ENCODE results near the gene ELP2.
"Not testable (repeated sequence)": the region's sequence is repeated elsewhere in the genome, so short reads cannot be mapped to it uniquely, and the experiment has no call there.

ELP2 gene

GRCh38 chr18:36108196-36108595 is 21.5 kb upstream of the ELP2 start:
- TF ChIP-seq CTCF (IDR thresholded peaks at IDR 0.05; ENCODE audit: borderline replicate concordance, insufficient read depth, low read depth, low read length), result no peak
- no peak overlapping the region for H3K4me3 ChIP-seq (ENCODE audit: low read depth, low read length)

GRCh38 chr18:36108601-36109000 is 21.1 kb upstream of the ELP2 start:
- H3K4me3 ChIP-seq (ENCODE audit: low read depth, low read length), result no peak overlapping the region
- TF ChIP-seq CTCF (IDR thresholded peaks at IDR 0.05; ENCODE audit: borderline replicate concordance, insufficient read depth, low read depth, low read length), result no peak

- no peak for TF ChIP-seq CTCF (IDR thresholded peaks at IDR 0.05; ENCODE audit: borderline replicate concordance, insufficient read depth, low read depth, low read length)
- H3K4me3 ChIP-seq (ENCODE audit: low read depth, low read length), result no peak overlapping the region
Observed at GRCh38 chr18:36109737-36110136, 20.0 kb upstream of the ELP2 start.

GRCh38 chr18:36112302-36112701 is 17.4 kb upstream of the ELP2 start:
- H3K4me3 ChIP-seq (ENCODE audit: low read depth, low read length), result no peak overlapping the region
- TF ChIP-seq CTCF (IDR thresholded peaks at IDR 0.05; ENCODE audit: borderline replicate concordance, insufficient read depth, low read depth, low read length), result no peak

GRCh38 chr18:36114251-36114650 is 15.4 kb upstream of the ELP2 start:
- TF ChIP-seq CTCF (IDR thresholded peaks at IDR 0.05; ENCODE audit: borderline replicate concordance, insufficient read depth, low read depth, low read length), result no peak
- no peak overlapping the region for H3K4me3 ChIP-seq (ENCODE audit: low read depth, low read length)

- H3K4me3 ChIP-seq (ENCODE audit: low read depth, low read length), result no peak overlapping the region
- no peak for TF ChIP-seq CTCF (IDR thresholded peaks at IDR 0.05; ENCODE audit: borderline replicate concordance, insufficient read depth, low read depth, low read length)
Observed at GRCh38 chr18:36114738-36115137, 15.0 kb upstream of the ELP2 start.

- not testable (repeated sequence) for H3K4me3 ChIP-seq (ENCODE audit: low read depth, low read length)
Observed at GRCh38 chr18:36116771-36117170, 12.9 kb upstream of the ELP2 start.

- TF ChIP-seq CTCF (IDR thresholded peaks at IDR 0.05; ENCODE audit: borderline replicate concordance, insufficient read depth, low read depth, low read length), result no peak
- no peak overlapping the region for H3K4me3 ChIP-seq (ENCODE audit: low read depth, low read length)
Observed at GRCh38 chr18:36120297-36120696, 9.4 kb upstream of the ELP2 start.

Measured in GM12875 (cell line).